A549 treated with Mapracorat at 1 μM for 4 hours (cell line): ENCODE data around the gene KRT80. TPM values are rescaled to one million over a fixed set of nuclear protein-coding genes. Genes with fewer than 3 reads are reported as not detected.

Source experiments
- total RNA-seq: library from RNA; stranded (reverse); fragments of 200-300 nt; extraction: Qiagen RNA extraction; gene quantifications from 5 replicates; pipeline ENCODE4 v1.2.3, GENCODE V29; 2022

KRT80 gene
- 38.9 to 58.0 TPM (median 46.2 TPM) in 5 replicates for total RNA-seq

DNA sequence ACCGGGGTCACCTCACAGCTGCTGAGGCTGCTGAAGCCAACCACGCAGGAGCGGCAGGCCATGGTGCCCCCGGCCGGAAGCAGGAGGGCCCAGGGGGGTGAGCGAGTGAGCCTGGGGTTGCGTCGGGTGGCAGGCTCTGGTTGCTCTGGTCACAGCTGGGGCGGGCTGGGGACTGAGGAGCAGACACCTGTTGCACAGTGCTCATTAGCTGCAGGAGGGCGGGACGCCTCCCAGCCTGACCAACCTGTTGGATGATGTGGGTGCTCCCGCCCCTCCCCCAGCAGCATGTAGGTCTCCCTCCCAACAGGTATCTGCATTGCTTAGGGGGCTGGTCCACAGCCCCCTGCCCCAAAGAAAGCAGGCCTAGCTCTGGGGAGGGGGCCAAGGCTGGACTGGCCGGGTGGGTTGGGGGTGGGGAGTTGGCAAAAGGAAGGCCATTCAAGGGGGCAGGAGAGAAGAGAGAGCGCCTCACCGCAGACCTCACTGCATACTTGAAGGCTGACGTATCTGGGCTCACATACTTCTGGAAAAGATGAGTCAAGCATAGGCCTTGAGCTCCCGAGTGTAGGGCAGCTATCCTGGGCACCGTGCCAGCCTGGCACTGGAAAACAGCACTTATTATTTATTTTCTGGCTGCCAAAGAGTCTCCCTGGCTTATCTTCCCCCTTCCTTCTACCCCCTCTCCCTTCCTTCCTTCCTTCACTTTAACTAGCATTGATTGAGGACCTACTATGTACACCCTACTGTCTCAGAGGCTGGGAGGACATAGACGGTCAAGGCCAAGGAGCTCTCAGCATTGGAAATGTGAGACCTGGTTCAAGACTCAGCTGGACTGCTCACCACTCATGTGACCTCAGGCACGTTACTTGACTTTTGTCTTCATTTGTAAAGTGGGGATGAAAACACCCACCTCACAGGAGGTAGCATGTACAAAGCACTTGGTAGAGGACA is at the start of gene KRT80:
Gene KRT80 (minus strand): TSS at position 174 of the 951 bp plus-strand sequence. CDS start 112 bp downstream, at position 62.

DNA sequence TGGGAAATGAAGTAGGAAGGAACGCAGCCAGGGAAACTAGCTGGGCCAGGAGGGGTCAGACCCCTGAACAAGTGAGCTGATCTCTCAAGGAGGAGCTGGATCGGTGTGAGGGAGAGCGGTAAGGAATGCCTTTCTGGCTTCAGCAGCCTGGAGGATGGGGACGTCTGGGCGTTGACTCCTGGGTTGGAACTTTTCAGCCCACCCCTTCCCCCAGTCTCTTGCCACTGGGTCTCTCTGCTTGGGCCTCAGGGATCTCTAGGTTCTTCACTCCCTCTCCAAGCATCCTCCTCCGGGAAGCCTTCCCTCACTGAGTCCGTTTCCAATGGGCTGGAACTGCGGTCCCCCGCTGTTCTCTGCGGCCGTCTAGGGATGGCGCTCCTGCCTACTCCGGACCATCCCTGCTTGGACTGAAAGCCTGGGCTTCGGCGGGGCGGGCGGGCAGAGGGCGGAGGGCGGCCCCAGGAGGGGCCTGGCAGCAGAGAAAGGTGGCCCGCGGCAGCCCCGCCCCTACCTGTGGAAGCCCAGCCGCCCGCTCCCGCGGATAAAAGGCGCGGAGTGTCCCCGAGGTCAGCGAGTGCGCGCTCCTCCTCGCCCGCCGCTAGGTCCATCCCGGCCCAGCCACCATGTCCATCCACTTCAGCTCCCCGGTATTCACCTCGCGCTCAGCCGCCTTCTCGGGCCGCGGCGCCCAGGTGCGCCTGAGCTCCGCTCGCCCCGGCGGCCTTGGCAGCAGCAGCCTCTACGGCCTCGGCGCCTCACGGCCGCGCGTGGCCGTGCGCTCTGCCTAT is 41.1 kb upstream of the KRT80 start, which contains the start of gene KRT7:
Gene KRT7 (plus strand): TSS at position 570 of the 788 bp plus-strand sequence. CDS start 54 bp downstream, at position 624.

Other genes with a start within 250 kb of the KRT80 start
- gene ACVR1B, start 240.3 kb downstream of the KRT80 start, total RNA-seq: 14.6 to 18.8 TPM (median 17.3 TPM) in 5 replicates
- 0.36 to 1.2 TPM (median 0.83 TPM) in 5 replicates for gene TAMALIN, start 185.1 kb downstream of the KRT80 start, total RNA-seq
- 31.1 to 46.7 TPM (median 34.6 TPM) in 5 replicates for gene NR4A1, start 140.6 kb downstream of the KRT80 start, total RNA-seq
- 75.2 to 106 TPM (median 91.4 TPM) in 5 replicates for gene ATG101, start 122.0 kb downstream of the KRT80 start, total RNA-seq
- not detected in 5 replicates for gene SMIM41, start 112.3 kb downstream of the KRT80 start, total RNA-seq
- gene KRT7, start 41.2 kb upstream of the KRT80 start, total RNA-seq: 4,849 to 5,975 TPM (median 5,509 TPM) in 5 replicates
- gene KRT86, start 82.6 kb upstream of the KRT80 start, total RNA-seq: 23.1 to 49.2 TPM (median 47.0 TPM) in 5 replicates
- gene KRT81, start 99.5 kb upstream of the KRT80 start, total RNA-seq: 3,076 to 4,171 TPM (median 4,026 TPM) in 5 replicates
- 2.4 to 6.6 TPM (median 6.0 TPM) in 5 replicates for gene KRT83, start 129.4 kb upstream of the KRT80 start, total RNA-seq
- 0.06 to 0.08 TPM (median 0.07 TPM) in 4 of 5 replicates, not detected in the other for gene KRT85, start 175.5 kb upstream of the KRT80 start, total RNA-seq
- not detected in 5 replicates for gene KRT84, start 193.6 kb upstream of the KRT80 start, total RNA-seq
- not detected in 5 replicates for gene KRT82, start 214.3 kb upstream of the KRT80 start, total RNA-seq
- 0.07 to 0.14 TPM (median 0.10 TPM) in 4 of 5 replicates, not detected in the other for gene KRT75, start 242.4 kb upstream of the KRT80 start, total RNA-seq